Endothelial cell of umbilical vein (primary cell): ENCODE results near the gene ANKS1A.

Source experiments
- EZH2 ChIP-seq: IDR thresholded peaks from 2 replicates; pipeline ENCODE4 v1.6.1; 2012; ENCODE audit warnings: borderline replicate concordance, low read depth, mild to moderate bottlenecking, moderate library complexity, low read length, inconsistent platforms; ENCODE audit not compliant: severe bottlenecking
- GATA2 ChIP-seq: IDR thresholded peaks from 2 replicates; pipeline ENCODE4 v1.7.0; 2011; ENCODE audit warnings: low read depth, mild to moderate bottlenecking, moderate library complexity, mixed read lengths, low read length; ENCODE audit not compliant: insufficient read length, insufficient read depth
- POLR2AphosphoS5 ChIP-seq: IDR thresholded peaks from 2 replicates; pipeline ENCODE4 v1.6.1; 2012; ENCODE audit warnings: low read depth, mild to moderate bottlenecking, control low read depth, low read length, moderate library complexity; ENCODE audit not compliant: insufficient read depth
- TF ChIP-seq, protein P1 (sequence below), 2 donors: IDR thresholded peaks; 1 replicate in 1 of 2; 2 replicates in 1 of 2; pipeline ENCODE4 v1.5.1; 2011; ENCODE audit warnings: low read length in 2 of 2, mild to moderate bottlenecking in 2 of 2, moderate library complexity in 2 of 2, control low read depth in 1 of 2, inconsistent platforms in 1 of 2, low read depth in 1 of 2; ENCODE audit not compliant: insufficient read depth in 1 of 2; ENCODE audit errors: extremely low read depth in 1 of 2
- TF ChIP-seq, protein P2 (sequence below): IDR thresholded peaks from 2 replicates; pipeline ENCODE4 v1.6.1; 2011; ENCODE audit not compliant: insufficient read depth, insufficient read length

DNA sequence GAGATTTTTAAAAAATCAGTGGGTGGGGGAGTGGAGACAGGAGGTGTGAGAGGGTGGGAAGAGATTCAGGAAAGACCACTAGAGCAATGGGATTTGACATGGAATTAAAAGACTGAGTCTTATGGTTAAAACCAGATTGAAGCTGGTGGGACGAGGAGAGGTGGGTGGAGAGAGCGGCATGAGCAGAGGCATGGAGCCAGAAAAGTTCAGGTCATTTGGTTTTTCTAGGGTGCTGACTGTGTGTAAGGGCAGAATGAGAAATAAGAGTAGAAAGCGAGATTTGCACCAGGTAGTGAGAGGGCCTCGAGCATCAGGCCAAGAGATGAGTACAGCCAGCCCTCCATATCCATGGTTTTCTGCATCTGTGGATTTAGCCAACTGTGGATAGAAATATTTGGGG is 130.8 kb downstream of the ANKS1A start:
- TF ChIP-seq POLR2AphosphoS5, result no peak
- TF ChIP-seq, protein P1, sequence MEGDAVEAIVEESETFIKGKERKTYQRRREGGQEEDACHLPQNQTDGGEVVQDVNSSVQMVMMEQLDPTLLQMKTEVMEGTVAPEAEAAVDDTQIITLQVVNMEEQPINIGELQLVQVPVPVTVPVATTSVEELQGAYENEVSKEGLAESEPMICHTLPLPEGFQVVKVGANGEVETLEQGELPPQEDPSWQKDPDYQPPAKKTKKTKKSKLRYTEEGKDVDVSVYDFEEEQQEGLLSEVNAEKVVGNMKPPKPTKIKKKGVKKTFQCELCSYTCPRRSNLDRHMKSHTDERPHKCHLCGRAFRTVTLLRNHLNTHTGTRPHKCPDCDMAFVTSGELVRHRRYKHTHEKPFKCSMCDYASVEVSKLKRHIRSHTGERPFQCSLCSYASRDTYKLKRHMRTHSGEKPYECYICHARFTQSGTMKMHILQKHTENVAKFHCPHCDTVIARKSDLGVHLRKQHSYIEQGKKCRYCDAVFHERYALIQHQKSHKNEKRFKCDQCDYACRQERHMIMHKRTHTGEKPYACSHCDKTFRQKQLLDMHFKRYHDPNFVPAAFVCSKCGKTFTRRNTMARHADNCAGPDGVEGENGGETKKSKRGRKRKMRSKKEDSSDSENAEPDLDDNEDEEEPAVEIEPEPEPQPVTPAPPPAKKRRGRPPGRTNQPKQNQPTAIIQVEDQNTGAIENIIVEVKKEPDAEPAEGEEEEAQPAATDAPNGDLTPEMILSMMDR (IDR thresholded peaks at IDR 0.05; ENCODE audit: extremely low read depth in 1 of 2, insufficient read depth in 1 of 2, low read depth in 1 of 2, low read length in 2 of 2), result no peak
- TF ChIP-seq GATA2, result no peak
- TF ChIP-seq EZH2, result no peak
- TF ChIP-seq, protein P2, sequence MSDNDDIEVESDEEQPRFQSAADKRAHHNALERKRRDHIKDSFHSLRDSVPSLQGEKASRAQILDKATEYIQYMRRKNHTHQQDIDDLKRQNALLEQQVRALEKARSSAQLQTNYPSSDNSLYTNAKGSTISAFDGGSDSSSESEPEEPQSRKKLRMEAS, result no peak
